Renal pelvis (tissue), 12 donors: ENCODE results near the gene KLF8. TPM values are rescaled to one million over a fixed set of nuclear protein-coding genes. Genes with fewer than 3 reads are reported as not detected.
A peak's percentile ranks its signal among the peaks of the same experiment; 100 is the strongest.
"Not testable (repeated sequence)": the region's sequence is repeated elsewhere in the genome, so short reads cannot be mapped to it uniquely, and the experiment has no call there.

ENCODE experiments used
- DNase-seq: peaks from one replicate; pipeline ENCODE4 v3.0.0-alpha.2; 2013
- long read RNA-seq, 16 experiments: transcript quantifications; one replicate each; lab custom pipeline, GENCODE V29; 2026
- polyA plus RNA-seq, 3 donors: library from polyadenylated mRNA; unstranded; fragments of 120-200 nt; gene quantifications; one replicate each; pipeline ENCODE4 v1.2.1, GENCODE V29; 2013; ENCODE audit not compliant: insufficient read length in 3 of 3

KLF8 gene
- 1 to 10 TPM; 4.6 to 7.2 (median 5.7) TPM for polyA plus RNA-seq
- long read RNA-seq, donor 1, result 0 reads
- long read RNA-seq, donor 2, result 0 reads
- long read RNA-seq, donor 3, result 0 reads
- long read RNA-seq, donor 4, result 0 reads
- long read RNA-seq, donor 5, result 0 reads
- long read RNA-seq, donor 6, full-length matches to known transcripts, result 1 of 1 reads
- long read RNA-seq, donor 6, partial matches to known transcripts, result 0 of 1 reads
- long read RNA-seq, donor 6, other reads (novel, unspliced or antisense), result 0 of 1 reads
- long read RNA-seq, donor 7, result 0 reads
- long read RNA-seq, donor 8, partial matches to known transcripts, result 0 of 1 reads
- long read RNA-seq, donor 8, other reads (novel, unspliced or antisense), result 0 of 1 reads
- long read RNA-seq, donor 9, result 0 reads
- long read RNA-seq, donor 10, result 0 reads
- long read RNA-seq, donor 11, partial matches to known transcripts, result 0 of 1 reads
- long read RNA-seq, donor 11, other reads (novel, unspliced or antisense), result 0 of 1 reads
- long read RNA-seq, donor 12, result 0 reads
- long read RNA-seq, donor 13, full-length matches to known transcripts, result 2 of 2 reads
- long read RNA-seq, donor 13, partial matches to known transcripts, result 0 of 2 reads
- long read RNA-seq, donor 13, other reads (novel, unspliced or antisense), result 0 of 2 reads
- long read RNA-seq, donor 14, result 0 reads
- long read RNA-seq, donor 15, result 0 reads
- long read RNA-seq, donor 16, result 0 reads

DNA sequence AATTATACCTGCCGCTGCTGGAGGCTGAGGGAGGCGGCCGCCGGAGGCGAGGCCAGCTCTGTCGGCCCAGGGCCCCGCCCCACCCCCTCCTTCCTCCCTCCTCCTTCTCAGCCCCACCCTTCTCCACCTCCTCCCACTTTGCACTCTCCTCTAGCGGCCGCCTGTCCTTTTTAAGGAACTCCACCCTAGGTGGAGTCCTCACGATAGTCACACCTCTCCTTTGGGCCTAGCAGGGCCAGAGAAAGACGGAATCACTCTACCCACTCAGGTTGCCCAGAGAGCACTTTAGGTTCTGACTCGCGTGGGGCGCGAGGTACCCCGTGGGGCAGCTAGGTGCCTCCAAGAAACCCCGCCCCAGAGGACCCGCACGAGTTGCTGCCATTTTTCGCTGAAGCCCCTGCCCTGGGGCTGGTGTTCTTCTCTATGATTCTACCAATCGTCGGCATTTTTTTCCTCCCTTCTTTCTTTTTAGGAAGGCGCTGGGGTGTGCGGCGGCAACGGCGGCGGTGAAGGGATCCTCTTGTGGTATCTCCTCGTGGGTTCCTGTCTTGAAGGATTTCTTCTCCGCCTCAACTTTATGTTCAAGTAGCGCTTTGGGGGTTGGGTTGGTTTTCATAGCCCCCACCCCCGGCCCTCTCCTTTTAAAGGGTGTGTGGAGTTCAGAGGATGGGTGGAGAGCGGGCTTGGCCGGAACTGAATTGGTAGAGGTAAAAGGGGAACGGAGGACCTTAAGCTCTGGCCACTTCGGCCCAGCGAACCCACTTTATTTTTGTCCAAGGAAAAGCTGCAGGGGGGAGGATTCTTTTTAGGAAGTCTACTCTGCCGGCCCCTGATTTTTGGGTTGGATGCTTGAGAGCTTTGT is at the start of gene KLF8:
Gene KLF8 (plus strand): TSS at position 136 of the 862 bp plus-strand sequence. CDS start 979 bp downstream, outside the sequence.
- DNase-seq, result no peak

DNA sequence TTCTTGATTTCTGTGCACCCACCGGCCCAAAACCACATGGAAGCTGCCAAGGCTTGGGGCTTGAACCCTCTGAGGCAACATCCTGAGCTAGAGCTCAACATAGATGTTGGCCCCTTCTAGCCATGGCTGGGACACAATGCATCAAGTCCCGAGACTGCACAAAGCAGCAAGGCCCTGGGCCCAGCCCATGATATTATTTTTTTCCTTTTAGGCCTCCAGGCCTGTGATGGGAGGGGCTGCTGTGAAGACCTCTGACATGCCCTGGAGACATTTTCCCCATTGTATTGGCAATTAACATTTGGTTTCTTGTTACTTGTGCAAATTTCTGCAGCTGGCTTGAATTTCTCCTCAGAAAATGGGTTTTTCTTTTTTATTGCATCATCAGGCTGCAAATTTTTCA is 25.2 kb upstream of the KLF8 start:
- DNase-seq, result not testable (repeated sequence)

- DNase-seq, result no peak
Measured at GRCh38 chrX:56211701-56212100, 20.5 kb upstream of the KLF8 start.

GRCh38 chrX:56216332-56216731 is 15.8 kb upstream of the KLF8 start:
- no peak for DNase-seq

- DNase-seq, result no peak
Measured at GRCh38 chrX:56219700-56220099, 12.5 kb upstream of the KLF8 start.

DNA sequence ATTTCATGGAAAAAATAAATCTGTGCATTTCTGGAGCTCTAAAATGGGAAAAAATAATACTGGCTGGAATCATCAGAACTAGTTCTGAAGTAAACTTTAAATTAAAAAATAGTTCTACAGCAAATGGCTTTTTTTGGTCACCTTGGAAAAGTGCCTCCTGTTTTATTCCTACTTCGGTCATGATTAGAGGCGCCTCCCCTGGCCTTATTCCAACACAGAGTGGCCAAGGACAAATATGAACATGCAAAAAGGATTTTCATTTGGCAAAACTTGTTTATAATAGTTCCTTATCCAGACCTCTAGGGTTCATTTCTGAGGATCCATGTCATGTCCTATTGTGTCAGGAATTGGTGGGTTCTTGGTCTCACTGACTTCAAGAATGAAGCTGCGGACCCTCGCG is 11.1 kb upstream of the KLF8 start:
- DNase-seq, result no peak

- DNase-seq, result no peak
Measured at GRCh38 chrX:56222473-56223000, 9.6 kb upstream of the KLF8 start.

GRCh38 chrX:56226980-56227379 is 5.2 kb upstream of the KLF8 start:
- no peak for DNase-seq

- no peak for DNase-seq
Measured at GRCh38 chrX:56228914-56229313, 3.2 kb upstream of the KLF8 start.

DNA sequence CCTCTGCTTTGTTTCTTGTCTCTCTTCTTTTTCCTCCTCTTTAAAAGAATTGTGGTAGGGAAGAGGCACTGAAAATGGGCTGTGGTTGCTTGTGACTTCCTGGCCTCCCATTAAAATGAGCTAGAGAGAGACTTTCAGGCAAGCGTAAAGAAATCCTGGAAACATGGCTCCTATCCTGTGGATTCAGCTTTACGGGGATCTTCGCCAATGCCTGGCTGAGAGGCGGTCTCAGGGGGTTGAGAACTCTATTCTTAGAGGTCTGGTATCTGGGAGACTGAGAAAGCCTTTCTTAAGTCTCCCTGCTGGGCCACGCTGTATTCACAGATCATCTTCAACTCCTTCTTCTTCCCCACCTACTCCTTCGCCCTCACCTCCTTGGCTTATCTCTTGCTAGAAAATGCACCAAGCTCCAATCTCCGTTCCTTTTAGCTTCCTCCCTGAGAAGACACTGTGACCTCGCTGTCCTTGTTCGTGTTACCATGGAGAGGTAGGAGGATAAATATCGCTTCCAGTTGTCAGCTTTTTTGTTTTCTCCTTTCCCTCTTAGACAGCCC is 542 bp upstream of the KLF8 start:
- no peak for DNase-seq

GRCh38 chrX:56233100-56233499 is 944 bp downstream of the KLF8 start:
- no peak for DNase-seq

GRCh38 chrX:56233682-56234081 is 1.5 kb downstream of the KLF8 start:
- no peak for DNase-seq

GRCh38 chrX:56248492-56248891 is 16.3 kb downstream of the KLF8 start:
- DNase-seq, result peak; percentile 58

DNA sequence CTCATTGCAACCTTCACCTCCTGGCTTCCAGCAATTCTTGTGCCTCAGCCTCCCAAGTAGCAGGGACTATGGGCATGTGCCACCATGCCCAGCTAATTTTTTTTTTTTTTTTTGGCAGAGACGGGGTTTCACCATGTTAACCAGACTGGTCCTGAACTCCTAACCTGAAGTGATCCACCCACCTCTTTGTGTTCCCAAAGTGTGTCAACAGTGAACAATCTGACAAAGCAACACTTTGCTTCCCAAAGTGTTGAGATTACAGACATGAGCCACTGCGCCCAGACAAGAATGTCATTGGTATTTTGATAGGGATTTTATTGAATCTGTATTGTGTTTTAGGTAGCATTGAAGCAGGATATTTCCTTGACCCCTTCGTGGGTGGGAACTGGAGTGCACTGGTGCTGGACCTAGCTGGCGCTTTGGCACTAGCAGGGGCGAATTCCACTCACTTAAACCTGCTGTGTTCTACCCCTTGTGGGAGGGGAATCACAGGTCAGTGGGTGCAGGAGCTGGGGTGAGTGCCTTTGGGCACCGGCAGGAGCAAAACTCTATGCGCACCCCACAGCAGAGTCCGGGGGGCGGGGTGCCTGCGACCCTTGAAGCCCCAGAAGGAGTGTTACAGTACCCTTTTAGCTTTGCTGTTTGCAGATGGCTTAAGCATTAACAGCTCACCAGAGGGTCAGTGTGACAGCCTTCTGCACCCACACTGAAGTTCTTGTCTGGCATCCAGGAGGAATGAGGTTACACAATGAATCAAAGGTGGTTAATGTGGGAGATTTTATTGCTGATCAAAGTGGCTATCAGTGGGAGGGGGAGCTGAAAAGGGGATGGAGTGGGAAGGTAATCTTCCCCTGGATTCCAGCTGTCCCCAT is 21.9 kb downstream of the KLF8 start:
- no peak for DNase-seq

DNA sequence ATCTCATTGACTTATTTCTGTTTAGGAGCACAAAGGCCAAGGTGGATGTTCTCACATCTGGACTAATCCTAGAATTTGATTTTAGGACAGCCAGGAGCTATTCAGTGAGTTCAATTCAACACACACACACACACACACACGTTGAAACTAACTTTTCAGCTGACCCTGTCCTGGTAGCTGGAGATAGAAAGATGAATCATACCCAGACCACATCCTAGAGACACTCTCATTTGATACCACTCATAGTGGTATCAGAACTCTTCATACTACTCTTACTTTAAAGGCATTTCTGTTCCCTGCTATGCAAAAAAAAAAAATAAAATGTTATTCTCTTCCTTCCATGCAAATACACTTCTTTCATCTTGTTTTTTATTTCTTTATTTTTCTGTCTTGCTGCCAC is 36.7 kb downstream of the KLF8 start:
- no peak for DNase-seq

- no peak for DNase-seq
Measured at GRCh38 chrX:56278692-56279091, 46.5 kb downstream of the KLF8 start.

DNA sequence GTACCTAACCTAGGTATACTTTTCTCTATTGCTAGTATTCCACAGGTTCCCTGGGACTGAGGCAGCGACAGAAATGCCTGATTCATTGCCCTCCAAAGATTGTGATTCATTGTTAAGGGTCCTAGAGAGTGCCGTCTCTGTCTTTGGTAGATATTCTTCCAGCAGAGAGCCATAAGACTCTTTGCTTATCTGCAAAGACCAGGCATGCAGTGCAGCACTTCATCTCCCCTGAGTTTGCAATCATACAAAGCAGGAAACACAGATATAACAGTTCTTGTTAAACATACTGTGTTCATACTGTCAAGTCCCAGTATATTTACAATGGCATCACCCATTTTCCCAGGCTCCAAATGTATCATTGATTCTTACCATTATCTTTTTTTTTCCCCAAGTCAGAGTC is 47.7 kb downstream of the KLF8 start:
- no peak for DNase-seq

DNA sequence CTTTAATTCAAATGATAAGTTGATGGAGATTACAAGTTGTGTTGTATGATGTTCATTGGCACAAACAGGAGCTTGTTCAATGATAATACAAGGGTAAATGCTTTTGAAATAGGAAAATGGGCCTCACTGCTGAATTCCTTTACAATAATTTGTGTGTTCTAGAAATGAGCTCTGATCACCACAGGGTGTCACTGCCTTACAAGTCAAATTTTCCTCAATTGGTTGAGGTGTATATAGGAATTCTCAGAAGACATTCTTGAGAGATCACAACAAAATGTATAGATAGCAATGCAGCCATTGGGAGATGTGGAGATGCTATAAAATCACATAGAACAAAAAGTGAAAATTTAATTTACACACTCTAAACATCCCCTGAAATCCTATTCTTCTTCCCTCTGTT is 49.6 kb downstream of the KLF8 start:
- peak; percentile 2 for DNase-seq

- no peak for DNase-seq
Measured at GRCh38 chrX:56284269-56284668, 52.1 kb downstream of the KLF8 start.

DNA sequence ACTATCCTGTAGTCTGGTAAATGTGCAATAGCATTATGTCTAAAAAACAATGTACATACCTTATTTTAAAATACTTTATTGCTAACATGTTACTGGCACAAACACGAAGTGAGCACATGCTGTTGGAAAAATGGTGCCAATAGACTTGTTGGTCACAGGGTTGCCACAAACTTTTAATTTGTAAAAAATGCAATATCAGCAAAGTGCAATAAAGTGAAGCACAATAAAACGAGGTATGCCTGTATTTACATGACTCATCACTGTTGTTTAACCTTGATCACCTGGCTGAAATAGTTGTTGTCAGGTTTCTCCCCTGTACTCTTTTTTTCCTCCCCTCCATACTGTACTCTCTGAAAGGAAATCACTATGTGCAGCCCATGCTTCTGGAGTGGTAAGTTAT is 56.5 kb downstream of the KLF8 start:
- no peak for DNase-seq

- DNase-seq, result no peak
Measured at GRCh38 chrX:56289449-56289848, 57.3 kb downstream of the KLF8 start.
